Thoracic aorta (tissue), 2 donors: ENCODE data around the gene XIAP. TPM values are rescaled to one million over a fixed set of nuclear protein-coding genes. Genes with fewer than 3 reads are reported as not detected.

Experiments used
- total RNA-seq, 2 donors: library from RNA; depleted of rRNA; stranded (reverse); fragments of >200 nt; gene quantifications; one replicate each; pipeline versions ENCODE4 v1.1.0 to v1.2.3, GENCODE V29; 2016

The XIAP gene
- total RNA-seq, 2 donors from 2014 or later, result 18.3 to 78.5 TPM

Other genes starting within 250 kb of the XIAP start
- 100 to 1,000 TPM; 103 to 123 TPM for gene THOC2, start 127.0 kb upstream of the XIAP start, total RNA-seq
- gene STAG2, start 101.7 kb downstream of the XIAP start, total RNA-seq, result 10 to 100 TPM; 40.9 to 52.6 TPM